22Rv1 (cell line): ENCODE measurements around the gene RHOH.

Experiments
- H3K27ac ChIP-seq: fragments of 450-650 bp; 2 replicates; pipeline ENCODE4 v1.5.1; 2017
- CTCF ChIP-seq: fragments of 450-650 bp; IDR thresholded peaks from 2 replicates; pipeline ENCODE4 v1.5.1; 2017; ENCODE audit warnings: mild to moderate bottlenecking
- ZFX ChIP-seq: fragments of 450-650 bp; IDR thresholded peaks from 2 replicates; pipeline ENCODE4 v1.6.1; 2017; ENCODE audit warnings: antibody characterized with exemption, borderline replicate concordance

The RHOH gene

GRCh38 chr4:40194602-40195161 is 2.1 kb upstream of the RHOH start:
- peak overlapping the region; percentile 100 for H3K27ac ChIP-seq
- TF ChIP-seq ZFX (no peak), CTCF (no peak)

- peak overlapping the region; percentile 100 for H3K27ac ChIP-seq
- TF ChIP-seq CTCF = no peak
Measured at GRCh38 chr4:40195182-40196177, 1.4 kb upstream of the RHOH start.

- no peak overlapping the region for H3K27ac ChIP-seq
- TF ChIP-seq ZFX (no peak), CTCF (no peak)
Measured at GRCh38 chr4:40196272-40196671, 559 bp upstream of the RHOH start.

- H3K27ac ChIP-seq = no peak overlapping the region
- no peak for TF ChIP-seq ZFX
- no peak for TF ChIP-seq CTCF
Measured at GRCh38 chr4:40197879-40198689, 1.3 kb downstream of the RHOH start.

- TF ChIP-seq ZFX (no peak), CTCF (no peak)
- H3K27ac ChIP-seq = no peak overlapping the region
Measured at GRCh38 chr4:40199179-40199670, 2.4 kb downstream of the RHOH start.

GRCh38 chr4:40199999-40200874 is 3.4 kb downstream of the RHOH start:
- peak overlapping the region; percentile 12; the same call in 1 of the 2 replicates for H3K27ac ChIP-seq
- no peak for TF ChIP-seq CTCF
- TF ChIP-seq ZFX = no peak
